Ovary (tissue), 3 donors: ENCODE data around the gene NFKB2.

Experiments used
- CTCF ChIP-seq, 3 donors: fragments of 450-650 bp in 2 of 3; fragments of 200-600 bp in 1 of 3; IDR thresholded peaks; one replicate each; pipeline versions ENCODE4 v1.5.1 to v1.8.0; 2016 to 2022; ENCODE audit warnings: antibody characterized with exemption in 3 of 3, mild to moderate bottlenecking in 1 of 3
- EP300 ChIP-seq: sonication (generic); formaldehyde crosslinking; IDR thresholded peaks from one replicate; pipeline ENCODE4 v1.6.1; 2017; ENCODE audit warnings: antibody characterized with exemption
- donor health status: DM: no; HTN: no; CAD: no.

- TF ChIP-seq EP300, result no peak
- no peak for TF ChIP-seq CTCF (IDR thresholded peaks at IDR 0.05)
Measured at GRCh38 chr10:102379383-102379782, 16.1 kb upstream of the NFKB2 start.
